ENCODE measurements around the gene TJP2.

Gene TJP2

DNA sequence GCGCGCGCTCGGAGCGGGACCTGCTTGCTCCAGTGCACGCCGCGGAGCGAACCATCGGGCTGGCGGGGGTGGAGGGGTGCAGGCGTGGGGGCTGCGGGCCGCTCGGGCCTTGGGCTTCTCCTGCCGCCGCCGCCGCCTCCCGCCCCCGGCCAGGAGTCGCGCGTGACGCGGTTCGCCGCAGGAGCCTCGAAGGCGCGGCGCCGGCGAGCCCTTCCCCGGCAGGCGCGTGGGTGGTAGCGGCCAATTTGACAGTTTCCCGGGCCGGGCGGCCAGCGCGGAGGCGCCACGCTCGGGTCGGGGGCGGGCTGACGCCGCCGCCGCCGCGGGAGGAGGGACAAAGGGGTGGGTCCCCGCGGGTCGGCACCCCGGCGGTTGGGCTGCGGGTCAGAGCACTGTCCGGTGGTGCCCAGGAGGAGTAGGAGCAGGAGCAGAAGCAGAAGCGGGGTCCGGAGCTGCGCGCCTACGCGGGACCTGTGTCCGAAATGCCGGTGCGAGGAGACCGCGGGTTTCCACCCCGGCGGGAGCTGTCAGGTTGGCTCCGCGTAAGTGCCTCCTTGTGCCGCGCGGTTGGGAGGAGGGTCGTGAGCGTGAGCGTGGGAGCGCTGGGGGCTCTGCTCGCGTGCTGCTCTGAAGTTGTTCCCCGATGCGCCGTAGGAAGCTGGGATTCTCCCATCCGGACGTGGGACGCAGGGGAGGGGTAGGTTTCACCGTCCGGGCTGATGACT lies at the start of gene TJP2:
TJP2 (plus strand) TSS at position 387 of the 725 bp plus-strand sequence; CDS start at position 483, 96 bp downstream.
- Histone ChIP-seq H3K9me3 (ENCODE audit: control insufficient read depth, low read length) (no peaks in the 10 kb centered on the region), H3K4me3 (ENCODE audit: low read depth, low read length) (peak within 1 kb of the TSS; percentile 19), H3K9ac (no peak within 1 kb of the TSS), H3K36me3 (ENCODE audit: control insufficient read depth, insufficient read depth, low read length) (no peaks in the 10 kb centered on the region), H3K79me2 (no peaks in the 10 kb centered on the region), H2AFZ (peak within 1 kb of the TSS; percentile 77), H3K27ac (peak within 1 kb of the TSS; percentile 53), H3K27me3 (ENCODE audit: control insufficient read depth, insufficient read depth, low read length) (no peaks in the 10 kb centered on the region), H3K4me2 (ENCODE audit: low read length) (peak within 1 kb of the TSS; percentile 65), H3K4me1 (peaks cover 8% of the 10 kb centered on the region)
- TF ChIP-seq, protein P1, sequence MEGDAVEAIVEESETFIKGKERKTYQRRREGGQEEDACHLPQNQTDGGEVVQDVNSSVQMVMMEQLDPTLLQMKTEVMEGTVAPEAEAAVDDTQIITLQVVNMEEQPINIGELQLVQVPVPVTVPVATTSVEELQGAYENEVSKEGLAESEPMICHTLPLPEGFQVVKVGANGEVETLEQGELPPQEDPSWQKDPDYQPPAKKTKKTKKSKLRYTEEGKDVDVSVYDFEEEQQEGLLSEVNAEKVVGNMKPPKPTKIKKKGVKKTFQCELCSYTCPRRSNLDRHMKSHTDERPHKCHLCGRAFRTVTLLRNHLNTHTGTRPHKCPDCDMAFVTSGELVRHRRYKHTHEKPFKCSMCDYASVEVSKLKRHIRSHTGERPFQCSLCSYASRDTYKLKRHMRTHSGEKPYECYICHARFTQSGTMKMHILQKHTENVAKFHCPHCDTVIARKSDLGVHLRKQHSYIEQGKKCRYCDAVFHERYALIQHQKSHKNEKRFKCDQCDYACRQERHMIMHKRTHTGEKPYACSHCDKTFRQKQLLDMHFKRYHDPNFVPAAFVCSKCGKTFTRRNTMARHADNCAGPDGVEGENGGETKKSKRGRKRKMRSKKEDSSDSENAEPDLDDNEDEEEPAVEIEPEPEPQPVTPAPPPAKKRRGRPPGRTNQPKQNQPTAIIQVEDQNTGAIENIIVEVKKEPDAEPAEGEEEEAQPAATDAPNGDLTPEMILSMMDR (IDR thresholded peaks at IDR 0.05) = no peak

DNA sequence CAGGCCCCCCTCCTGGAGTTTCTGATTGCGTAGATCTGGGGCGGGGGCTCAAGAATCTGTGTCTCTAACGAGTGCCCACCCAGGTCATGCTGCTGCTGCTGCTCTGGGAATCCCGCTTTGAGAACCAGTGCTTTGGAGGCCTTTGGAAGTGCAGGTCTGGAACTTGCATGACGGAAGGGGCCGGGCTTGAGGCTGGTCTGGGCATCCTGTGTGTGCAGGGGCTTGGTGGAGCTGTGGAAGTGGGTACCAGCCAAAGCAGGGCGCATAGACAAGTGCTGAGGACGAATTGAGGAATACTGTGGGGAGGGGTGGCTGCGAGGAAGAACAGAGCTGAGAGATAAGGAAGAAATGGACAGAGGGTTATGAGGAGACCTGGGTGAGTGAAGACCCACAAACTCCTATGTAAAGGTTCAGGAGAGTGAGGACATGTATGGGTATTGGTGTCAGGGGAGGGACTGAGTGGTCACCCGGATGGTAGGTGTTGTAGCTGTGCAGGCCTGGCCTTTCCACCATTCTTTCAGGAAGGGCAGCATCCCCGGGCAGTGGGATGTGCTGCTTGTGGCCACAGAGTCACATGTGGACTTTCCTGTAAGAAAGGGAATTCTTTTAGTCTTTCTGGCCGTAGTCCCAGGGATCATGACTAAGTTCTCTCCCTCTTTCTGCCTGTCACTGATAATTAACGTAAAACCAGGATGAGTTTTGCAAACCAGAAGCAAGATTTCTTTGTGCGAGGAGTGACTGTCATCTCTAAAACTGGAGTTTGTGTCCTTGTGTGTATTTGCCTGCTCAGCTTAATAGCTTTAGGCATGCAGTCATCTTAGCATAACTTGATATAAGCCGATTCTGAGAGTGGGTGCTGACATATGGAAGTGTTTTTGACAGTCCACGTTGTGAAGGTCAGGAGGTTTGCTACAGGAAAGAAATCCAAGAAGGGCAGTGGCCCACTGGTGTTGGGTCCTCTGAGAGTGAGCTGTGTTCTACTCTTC lies 43.3 kb upstream of the TJP2 start:
- Histone ChIP-seq H3K4me3 (ENCODE audit: low read depth, low read length) (no peak overlapping the region), H3K4me2 (ENCODE audit: low read length) (peak overlapping the region; percentile 50), H3K9me3 (ENCODE audit: control insufficient read depth, low read length) (no peaks in the 10 kb centered on the region), H3K27ac (peak overlapping the region; percentile 24), H3K4me1 (peaks cover 6% of the 10 kb centered on the region), H3K9ac (no peak overlapping the region), H3K36me3 (ENCODE audit: control insufficient read depth, insufficient read depth, low read length) (no peaks in the 10 kb centered on the region), H3K79me2 (no peaks in the 10 kb centered on the region), H2AFZ (no peak overlapping the region), H3K27me3 (ENCODE audit: control insufficient read depth, insufficient read depth, low read length) (no peaks in the 10 kb centered on the region)
- TF ChIP-seq, protein P1 (IDR thresholded peaks at IDR 0.05) = no peak

DNA sequence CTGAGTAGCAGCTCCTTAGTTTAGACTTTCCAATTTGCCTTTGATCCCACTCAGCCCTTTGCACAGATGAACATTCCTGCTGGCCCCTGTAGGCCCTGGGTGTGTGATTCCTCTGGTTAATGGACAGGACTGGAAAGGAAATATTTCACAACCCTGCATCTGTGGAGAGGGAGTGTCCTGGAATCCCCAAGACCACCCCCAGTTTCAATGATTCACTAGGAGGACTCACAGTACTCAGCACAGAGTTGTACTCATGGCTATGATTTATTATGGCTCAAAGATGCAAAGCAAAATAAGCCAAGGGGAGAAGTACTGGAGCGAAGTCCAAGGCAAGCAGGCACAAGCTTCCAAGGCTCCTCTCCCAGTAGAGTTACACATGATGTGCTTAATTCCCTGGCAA lies 42.4 kb upstream of the TJP2 start:
- Histone ChIP-seq H3K27ac (no peak overlapping the region), H3K9me3 (ENCODE audit: control insufficient read depth, low read length) (no peaks in the 10 kb centered on the region), H3K27me3 (ENCODE audit: control insufficient read depth, insufficient read depth, low read length) (no peaks in the 10 kb centered on the region), H3K4me1 (peaks cover 6% of the 10 kb centered on the region), H3K9ac (no peak overlapping the region), H3K4me3 (ENCODE audit: low read depth, low read length) (no peak overlapping the region), H3K4me2 (ENCODE audit: low read length) (no peak overlapping the region), H2AFZ (no peak overlapping the region), H3K36me3 (ENCODE audit: control insufficient read depth, insufficient read depth, low read length) (no peaks in the 10 kb centered on the region), H3K79me2 (no peaks in the 10 kb centered on the region)
- TF ChIP-seq, protein P1 (IDR thresholded peaks at IDR 0.05) = no peak

DNA sequence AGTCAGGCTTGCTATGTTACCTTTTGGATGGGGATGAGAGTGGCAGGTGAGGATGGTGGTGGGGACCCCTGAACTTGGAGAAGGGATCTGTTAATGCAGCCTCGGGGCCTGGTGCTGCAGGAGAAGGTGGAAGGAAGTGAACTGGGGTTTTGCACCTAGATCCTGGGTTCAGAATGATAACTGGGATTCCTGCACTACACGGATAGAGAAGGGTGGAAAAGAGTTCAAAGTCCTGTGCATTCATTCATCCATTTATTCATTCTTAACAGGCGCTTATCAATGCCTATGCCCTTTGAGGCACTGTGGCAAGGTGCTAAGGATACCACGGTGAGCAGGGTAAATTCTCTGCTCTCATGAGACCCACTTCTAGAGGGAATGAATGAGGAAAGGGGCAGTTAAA lies 41.7 kb upstream of the TJP2 start:
- Histone ChIP-seq H3K9ac (no peak overlapping the region), H2AFZ (no peak overlapping the region), H3K4me2 (ENCODE audit: low read length) (no peak overlapping the region), H3K27ac (no peak overlapping the region), H3K4me1 (peaks cover 6% of the 10 kb centered on the region), H3K4me3 (ENCODE audit: low read depth, low read length) (no peak overlapping the region), H3K36me3 (ENCODE audit: control insufficient read depth, insufficient read depth, low read length) (no peaks in the 10 kb centered on the region), H3K9me3 (ENCODE audit: control insufficient read depth, low read length) (no peaks in the 10 kb centered on the region), H3K79me2 (no peaks in the 10 kb centered on the region), H3K27me3 (ENCODE audit: control insufficient read depth, insufficient read depth, low read length) (no peaks in the 10 kb centered on the region)
- TF ChIP-seq, protein P1 (IDR thresholded peaks at IDR 0.05) = no peak

All from parathyroid adenoma (tissue), 2 donors.